Nephron progenitor cell (in vitro differentiated cells): ENCODE results near the gene ATP1B1.

ENCODE experiments used
- DNase-seq: peaks from one replicate; pipeline ENCODE4 v3.0.0; 2021
- H3K27ac Mint-ChIP-seq: 2 replicates; pipeline ENCODE4 v1.8.0; 2021; ENCODE audit warnings: mild to moderate bottlenecking, moderate library complexity, mixed read lengths
- H3K27me3 Mint-ChIP-seq: 2 replicates; pipeline ENCODE4 v1.8.0; 2021; ENCODE audit warnings: mild to moderate bottlenecking, low read depth, mixed read lengths; ENCODE audit not compliant: poor library complexity
- H3K36me3 Mint-ChIP-seq: 2 replicates; pipeline ENCODE4 v1.8.0; 2021; ENCODE audit warnings: low read depth, mixed read lengths
- H3K4me1 Mint-ChIP-seq: 2 replicates; pipeline ENCODE4 v1.8.0; 2021; ENCODE audit warnings: mixed read lengths
- H3K4me3 Mint-ChIP-seq: 2 replicates; pipeline ENCODE4 v1.8.0; 2021; ENCODE audit warnings: mild to moderate bottlenecking, moderate library complexity, mixed read lengths
- H3K9me3 Mint-ChIP-seq: 2 replicates; pipeline ENCODE4 v1.8.0; 2021; ENCODE audit warnings: mild to moderate bottlenecking, moderate library complexity, mixed read lengths
- TF ChIP-seq, protein P1 (sequence below): fragments of 200-600 bp; sonication (generic); IDR thresholded peaks from 2 replicates; pipeline ENCODE4 v1.5.0; 2021; ENCODE audit warnings: antibody characterized with exemption

ATP1B1 gene

DNA sequence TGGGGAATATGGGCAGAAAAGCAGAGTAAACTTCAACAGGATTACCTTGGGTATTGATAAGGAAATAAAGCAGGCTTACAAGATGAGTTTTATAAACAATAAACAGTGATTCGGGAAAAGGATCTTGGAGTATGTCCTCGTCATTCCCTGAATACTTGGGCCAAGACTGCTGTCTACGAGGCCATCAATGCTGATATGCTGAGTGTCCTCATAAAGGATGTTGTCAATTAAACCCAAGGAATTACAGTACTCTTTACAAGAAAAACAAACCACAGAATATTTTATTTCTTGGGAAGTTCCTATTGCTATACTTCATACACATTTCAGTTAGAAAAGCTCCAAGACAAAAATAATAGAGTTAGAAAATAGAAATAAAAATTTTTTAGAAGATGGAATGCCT lies 34.9 kb downstream of the ATP1B1 start:
- no peaks in the 10 kb centered on the region for H3K9me3 Mint-ChIP-seq
- H3K36me3 Mint-ChIP-seq = no peaks in the 10 kb centered on the region
- H3K4me3 Mint-ChIP-seq = no peak overlapping the region
- peaks cover 9% of the 10 kb centered on the region for H3K4me1 Mint-ChIP-seq
- TF ChIP-seq, protein P1, sequence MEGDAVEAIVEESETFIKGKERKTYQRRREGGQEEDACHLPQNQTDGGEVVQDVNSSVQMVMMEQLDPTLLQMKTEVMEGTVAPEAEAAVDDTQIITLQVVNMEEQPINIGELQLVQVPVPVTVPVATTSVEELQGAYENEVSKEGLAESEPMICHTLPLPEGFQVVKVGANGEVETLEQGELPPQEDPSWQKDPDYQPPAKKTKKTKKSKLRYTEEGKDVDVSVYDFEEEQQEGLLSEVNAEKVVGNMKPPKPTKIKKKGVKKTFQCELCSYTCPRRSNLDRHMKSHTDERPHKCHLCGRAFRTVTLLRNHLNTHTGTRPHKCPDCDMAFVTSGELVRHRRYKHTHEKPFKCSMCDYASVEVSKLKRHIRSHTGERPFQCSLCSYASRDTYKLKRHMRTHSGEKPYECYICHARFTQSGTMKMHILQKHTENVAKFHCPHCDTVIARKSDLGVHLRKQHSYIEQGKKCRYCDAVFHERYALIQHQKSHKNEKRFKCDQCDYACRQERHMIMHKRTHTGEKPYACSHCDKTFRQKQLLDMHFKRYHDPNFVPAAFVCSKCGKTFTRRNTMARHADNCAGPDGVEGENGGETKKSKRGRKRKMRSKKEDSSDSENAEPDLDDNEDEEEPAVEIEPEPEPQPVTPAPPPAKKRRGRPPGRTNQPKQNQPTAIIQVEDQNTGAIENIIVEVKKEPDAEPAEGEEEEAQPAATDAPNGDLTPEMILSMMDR = no peak
- no peak overlapping the region for H3K27ac Mint-ChIP-seq
- no peak for DNase-seq
- H3K27me3 Mint-ChIP-seq = no peaks in the 10 kb centered on the region

DNA sequence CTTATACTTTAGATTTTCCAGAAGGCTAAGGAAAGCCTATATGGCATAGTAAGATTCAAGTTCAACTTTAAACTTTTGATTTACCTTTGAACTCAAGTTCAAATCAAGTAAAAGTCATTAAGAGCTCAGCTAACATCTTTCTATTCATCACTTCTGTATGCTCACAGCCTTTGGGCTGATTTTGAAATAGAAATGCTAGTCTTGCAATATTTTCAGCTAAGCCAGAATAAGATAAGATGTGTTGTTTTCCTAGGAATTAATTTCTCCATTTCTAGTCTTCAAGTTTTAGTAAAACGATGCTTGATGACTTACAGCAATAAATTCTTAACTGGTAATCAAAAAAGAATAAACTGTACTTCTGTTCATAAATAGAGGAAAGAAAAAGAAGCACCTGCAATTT lies 35.6 kb downstream of the ATP1B1 start:
- Mint-ChIP-seq H3K27ac (no peak overlapping the region), H3K36me3 (no peaks in the 10 kb centered on the region), H3K27me3 (no peaks in the 10 kb centered on the region), H3K4me1 (peaks cover 9% of the 10 kb centered on the region), H3K9me3 (no peaks in the 10 kb centered on the region), H3K4me3 (no peak overlapping the region)
- TF ChIP-seq, protein P1 = no peak
- no peak for DNase-seq

DNA sequence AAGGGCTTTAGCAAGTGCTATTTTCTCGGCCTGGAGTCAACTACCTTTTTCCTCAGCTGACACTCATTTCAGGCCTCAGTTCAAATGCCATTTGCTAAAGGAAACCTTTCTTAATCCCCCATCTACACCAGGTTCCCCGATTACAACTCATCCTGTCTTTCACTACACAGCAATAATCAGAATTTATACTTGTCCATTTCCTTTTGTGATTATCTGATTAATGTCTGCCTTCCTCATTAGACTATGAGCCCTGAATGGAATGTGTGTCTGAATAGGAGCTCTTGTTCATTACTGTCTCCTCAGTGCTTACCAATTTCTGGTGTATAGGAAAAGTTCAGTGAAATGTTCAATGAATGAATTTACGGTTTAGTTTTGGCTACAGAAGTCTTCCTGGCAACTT lies 36.9 kb downstream of the ATP1B1 start:
- Mint-ChIP-seq H3K27ac (no peak overlapping the region), H3K36me3 (no peaks in the 10 kb centered on the region), H3K9me3 (no peaks in the 10 kb centered on the region), H3K4me1 (peaks cover 9% of the 10 kb centered on the region), H3K27me3 (no peaks in the 10 kb centered on the region), H3K4me3 (no peak overlapping the region)
- TF ChIP-seq, protein P1 = no peak
- DNase-seq = no peak

DNA sequence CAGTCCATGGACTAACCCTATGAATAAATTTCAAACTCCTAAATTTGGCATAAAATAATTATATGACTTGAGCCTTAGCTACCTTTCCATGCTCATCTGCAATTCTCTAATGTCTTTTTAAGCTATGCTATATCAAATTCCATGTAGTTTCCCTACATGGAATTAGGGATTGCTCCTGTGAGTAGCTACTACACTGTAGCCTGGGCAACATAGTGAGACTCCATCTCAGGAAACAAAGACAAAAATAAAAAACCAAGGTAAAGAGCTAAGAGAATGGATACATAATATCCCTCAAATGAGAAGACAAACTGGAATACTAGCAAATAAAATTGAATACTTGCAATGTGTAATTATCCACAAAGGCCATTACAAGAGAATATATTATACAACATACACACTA lies 37.5 kb downstream of the ATP1B1 start:
- Mint-ChIP-seq H3K27ac (no peak overlapping the region), H3K4me1 (peaks cover 9% of the 10 kb centered on the region), H3K36me3 (no peaks in the 10 kb centered on the region), H3K27me3 (no peaks in the 10 kb centered on the region), H3K9me3 (no peaks in the 10 kb centered on the region), H3K4me3 (no peak overlapping the region)
- TF ChIP-seq, protein P1 = no peak
- no peak for DNase-seq

DNA sequence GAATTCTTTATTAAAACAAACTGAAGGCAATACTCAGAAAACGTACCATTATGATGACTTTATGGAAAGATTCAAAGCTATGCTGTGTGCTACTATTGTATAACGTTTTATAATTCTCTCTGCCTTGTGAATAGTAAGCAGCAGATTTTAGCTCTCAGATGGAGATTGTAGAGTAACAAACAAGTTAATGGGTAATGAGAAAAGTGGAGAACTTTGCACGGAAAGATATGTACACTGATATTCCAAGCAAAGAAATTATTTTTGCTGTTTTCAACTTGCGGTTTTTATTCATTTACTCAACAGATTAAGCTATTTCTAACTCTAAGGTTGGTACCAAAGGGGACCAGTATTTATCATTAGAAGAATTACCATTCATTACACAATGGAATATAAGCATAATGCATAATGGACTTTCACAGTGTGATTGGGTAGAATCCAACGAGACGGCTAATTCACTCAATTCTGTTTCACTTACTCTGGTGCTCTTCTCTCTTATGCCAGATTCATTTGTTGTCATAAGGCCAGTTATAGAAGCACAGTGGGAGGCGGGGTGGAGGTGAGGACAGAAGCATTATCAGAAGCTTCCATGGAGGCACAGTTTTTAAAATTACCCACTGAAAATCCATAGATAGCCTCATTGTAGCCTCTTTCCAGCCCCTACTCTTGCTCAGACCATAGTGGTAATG lies 38.6 kb downstream of the ATP1B1 start:
- H3K4me1 Mint-ChIP-seq = peaks cover 9% of the 10 kb centered on the region
- H3K4me3 Mint-ChIP-seq = no peak overlapping the region
- no peaks in the 10 kb centered on the region for H3K36me3 Mint-ChIP-seq
- TF ChIP-seq, protein P1 = no peak
- DNase-seq = no peak
- no peaks in the 10 kb centered on the region for H3K9me3 Mint-ChIP-seq
- no peaks in the 10 kb centered on the region for H3K27me3 Mint-ChIP-seq
- H3K27ac Mint-ChIP-seq = no peak overlapping the region

DNA sequence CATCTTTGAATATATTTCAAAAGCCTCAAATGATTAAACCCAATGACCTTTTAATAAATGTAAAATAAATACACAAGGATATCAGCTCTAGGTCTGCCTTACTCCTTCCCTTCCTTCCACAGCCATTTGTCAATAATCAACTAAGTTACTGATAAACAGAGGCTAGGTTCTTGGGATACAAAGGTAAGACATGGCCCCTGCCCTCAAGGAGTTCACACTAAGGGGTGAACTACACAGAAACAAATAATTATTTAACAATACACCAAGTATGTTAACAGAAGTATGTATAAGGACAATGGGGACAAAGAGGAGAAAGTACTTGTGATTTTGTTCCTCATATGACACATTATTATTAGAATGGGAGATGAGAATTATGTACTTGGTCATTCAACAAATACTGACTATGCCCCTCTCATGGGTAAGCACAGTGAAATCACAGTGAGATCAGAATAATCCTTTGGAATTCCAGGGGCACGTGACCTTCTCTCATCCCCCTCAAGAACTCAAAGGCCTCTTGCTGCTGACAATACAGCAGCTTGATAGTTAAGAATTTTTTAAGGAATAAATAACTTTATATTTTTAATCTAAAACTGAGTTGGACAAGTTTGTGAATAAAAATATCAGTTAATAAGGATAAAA lies 40.2 kb downstream of the ATP1B1 start:
- Mint-ChIP-seq H3K4me3 (no peak overlapping the region), H3K27ac (no peak overlapping the region), H3K4me1 (peaks cover 9% of the 10 kb centered on the region), H3K36me3 (no peaks in the 10 kb centered on the region), H3K9me3 (no peaks in the 10 kb centered on the region), H3K27me3 (no peaks in the 10 kb centered on the region)
- TF ChIP-seq, protein P1 = no peak
- DNase-seq = no peak
